Natural killer cell (primary cell): ENCODE results near the gene MPRIP. TPM values are rescaled to one million over a fixed set of nuclear protein-coding genes. Genes with fewer than 3 reads are reported as not detected.
A peak's percentile ranks its signal among the peaks of the same experiment; 100 is the strongest.

Experiments used
- ATAC-seq, 3 donors: fragments of 150-1000 bp in 2 of 3; fragments of 200-7000 bp in 1 of 3; cut with Tn5 transposase; 1 replicate in 1 of 3; 2 replicates in 2 of 3; pipeline ENCODE4 v1.10.0; 2021; ENCODE audit warnings: mild to moderate bottlenecking in 2 of 3, moderate library complexity in 2 of 3
- DNase-seq, 2 donors: peaks; one replicate each; pipeline versions ENCODE4 v3.0.0 to v3.0.0-alpha.2; 2013 to 2021; ENCODE audit warnings: mixed read lengths in 1 of 2
- H3K27ac ChIP-seq: one replicate; pipeline ENCODE4 v1.5.1; 2013; ENCODE audit warnings: mild to moderate bottlenecking, low read length
- H3K27me3 ChIP-seq: one replicate; pipeline ENCODE4 v1.6.1; 2013; ENCODE audit warnings: low read length; ENCODE audit not compliant: control insufficient read depth, insufficient read depth
- H3K36me3 ChIP-seq: one replicate; pipeline ENCODE4 v1.6.1; 2013; ENCODE audit warnings: low read length; ENCODE audit not compliant: control insufficient read depth, insufficient read depth
- H3K4me1 ChIP-seq: one replicate; pipeline ENCODE4 v1.6.1; 2013; ENCODE audit warnings: low read length; ENCODE audit not compliant: control insufficient read depth, insufficient read depth
- H3K4me3 ChIP-seq: one replicate; pipeline ENCODE4 v1.5.1; 2013; ENCODE audit warnings: low read length
- H3K9me3 ChIP-seq: one replicate; pipeline ENCODE4 v1.6.1; 2013; ENCODE audit warnings: low read length; ENCODE audit not compliant: control insufficient read depth, insufficient read depth
- H3K27ac Mint-ChIP-seq, 2 donors: one replicate each; pipeline ENCODE4 v1.8.0; 2022; ENCODE audit warnings: mild to moderate bottlenecking in 2 of 2, mixed read lengths in 2 of 2, moderate library complexity in 1 of 2
- H3K27me3 Mint-ChIP-seq, 2 donors: one replicate each; pipeline ENCODE4 v1.8.0; 2022; ENCODE audit warnings: low read depth in 2 of 2, mixed read lengths in 2 of 2
- H3K36me3 Mint-ChIP-seq: one replicate; pipeline ENCODE4 v1.8.0; 2022; ENCODE audit warnings: mixed read lengths
- H3K4me1 Mint-ChIP-seq, 2 donors: one replicate each; pipeline ENCODE4 v1.8.0; 2022; ENCODE audit warnings: mixed read lengths in 2 of 2
- H3K4me3 Mint-ChIP-seq: one replicate; pipeline ENCODE4 v1.8.0; 2022; ENCODE audit warnings: mild to moderate bottlenecking, moderate library complexity, mixed read lengths
- H3K9me3 Mint-ChIP-seq, 2 donors: one replicate each; pipeline ENCODE4 v1.8.0; 2022; ENCODE audit warnings: mixed read lengths in 2 of 2
- WGBS: methylation state at CpG from one replicate; pipeline ENCODE4 v1.1.7; 2013; ENCODE audit warnings: missing lambda C conversion rate; ENCODE audit not compliant: insufficient coverage; 5-methylcytosine and 5-hydroxymethylcytosine counted together
- intact Hi-C: fragments of 100-400 bp; cut with micrococcal nuclease; formaldehyde crosslinking; loops from one replicate; pipeline ENCODE4 v1.14.2; 2022
- total RNA-seq, 4 donors: library from RNA; stranded (reverse); fragments of 120-200 nt in 1 of 4; gene quantifications; one replicate each; pipeline versions ENCODE4 v1.2.3 to v1.2.4, GENCODE V29; 2013 to 2022
- TF ChIP-seq, protein P1 (sequence below): fragments of 200-600 bp; IDR thresholded peaks from one replicate; pipeline ENCODE4 v1.8.0; 2022; ENCODE audit warnings: antibody characterized with exemption

Gene MPRIP
- total RNA-seq, 3 donors from 2014 or later (not counting 1 experiment from before 2014, with no cell fraction given) = 225 to 272 (median 229) TPM

DNA sequence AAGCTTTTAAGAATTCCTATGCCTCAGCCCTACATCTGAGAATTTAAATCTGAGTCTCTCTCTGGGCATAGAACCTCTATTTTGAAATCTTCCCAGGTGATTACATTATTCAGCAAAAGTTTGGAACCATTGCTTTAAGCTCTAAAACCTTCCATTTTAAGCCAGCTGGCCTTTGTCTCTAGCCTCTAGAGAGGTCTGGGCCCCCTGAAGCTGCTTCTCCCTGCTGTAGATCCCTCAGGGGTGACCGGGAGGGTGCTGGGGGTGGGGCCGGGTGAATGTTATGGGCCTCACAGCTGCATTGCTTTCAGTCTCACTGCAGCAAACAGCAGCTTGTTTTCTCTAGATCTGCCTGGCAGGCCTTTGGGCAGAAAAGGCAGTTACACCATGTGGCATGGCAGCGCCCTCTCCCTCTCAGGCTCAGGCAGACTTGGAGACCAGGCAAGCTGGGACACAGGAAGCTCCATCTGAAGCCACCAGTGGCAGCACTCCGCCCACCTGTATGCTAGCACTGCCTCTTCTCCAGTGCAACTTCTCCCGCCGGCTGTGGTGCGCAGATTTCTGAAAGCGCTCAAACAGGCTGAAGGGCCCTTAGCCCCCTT lies 66.3 kb downstream of the MPRIP start:
- H3K27ac Mint-ChIP-seq = peak overlapping the region; percentile 84 to 95
- H3K27me3 ChIP-seq = no peaks in the 10 kb centered on the region
- peaks cover 47 to 76% of the 10 kb centered on the region in 2 donors for H3K4me1 Mint-ChIP-seq
- peaks cover 53% of the 10 kb centered on the region for H3K4me1 ChIP-seq
- H3K36me3 Mint-ChIP-seq = no peaks in the 10 kb centered on the region
- no peaks in the 10 kb centered on the region for H3K9me3 Mint-ChIP-seq
- no peak overlapping the region for H3K4me3 Mint-ChIP-seq
- H3K9me3 ChIP-seq = no peaks in the 10 kb centered on the region
- ATAC-seq (no peak), DNase-seq (no peak)
- WGBS = 88% methylated on average over 8 of the region's 8 CpGs
- H3K36me3 ChIP-seq = peaks cover 3% of the 10 kb centered on the region
- intact Hi-C loops = loop anchor here (1.0 kb wide), 1 partner anchor 38 kb away; no protein-coding TSS in a partner anchor
- no peak overlapping the region for H3K4me3 ChIP-seq
- no peaks in the 10 kb centered on the region for H3K27me3 Mint-ChIP-seq
- peak overlapping the region; percentile 73 for H3K27ac ChIP-seq
- TF ChIP-seq, protein P1, sequence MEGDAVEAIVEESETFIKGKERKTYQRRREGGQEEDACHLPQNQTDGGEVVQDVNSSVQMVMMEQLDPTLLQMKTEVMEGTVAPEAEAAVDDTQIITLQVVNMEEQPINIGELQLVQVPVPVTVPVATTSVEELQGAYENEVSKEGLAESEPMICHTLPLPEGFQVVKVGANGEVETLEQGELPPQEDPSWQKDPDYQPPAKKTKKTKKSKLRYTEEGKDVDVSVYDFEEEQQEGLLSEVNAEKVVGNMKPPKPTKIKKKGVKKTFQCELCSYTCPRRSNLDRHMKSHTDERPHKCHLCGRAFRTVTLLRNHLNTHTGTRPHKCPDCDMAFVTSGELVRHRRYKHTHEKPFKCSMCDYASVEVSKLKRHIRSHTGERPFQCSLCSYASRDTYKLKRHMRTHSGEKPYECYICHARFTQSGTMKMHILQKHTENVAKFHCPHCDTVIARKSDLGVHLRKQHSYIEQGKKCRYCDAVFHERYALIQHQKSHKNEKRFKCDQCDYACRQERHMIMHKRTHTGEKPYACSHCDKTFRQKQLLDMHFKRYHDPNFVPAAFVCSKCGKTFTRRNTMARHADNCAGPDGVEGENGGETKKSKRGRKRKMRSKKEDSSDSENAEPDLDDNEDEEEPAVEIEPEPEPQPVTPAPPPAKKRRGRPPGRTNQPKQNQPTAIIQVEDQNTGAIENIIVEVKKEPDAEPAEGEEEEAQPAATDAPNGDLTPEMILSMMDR = no peak

DNA sequence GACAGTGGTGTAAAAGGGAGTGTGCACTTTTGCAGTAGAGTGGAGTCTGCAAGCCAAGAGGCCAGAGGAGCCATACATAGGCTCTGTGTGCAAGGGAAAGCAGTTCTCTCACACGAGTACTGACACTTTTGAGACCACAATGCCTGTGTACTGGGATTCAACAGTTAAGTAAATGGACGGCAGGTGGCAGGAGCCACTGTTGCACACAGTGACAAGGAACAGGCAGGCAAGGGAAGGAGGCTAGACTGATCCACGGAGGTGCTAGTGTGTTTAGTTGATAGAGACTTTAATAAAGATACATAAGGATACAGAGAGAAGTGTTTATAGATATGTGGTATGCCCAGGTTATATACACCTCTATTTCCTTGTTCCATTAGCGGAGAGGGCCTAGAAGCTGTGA lies 67.0 kb downstream of the MPRIP start:
- TF ChIP-seq, protein P1 = no peak
- Mint-ChIP-seq H3K36me3 (no peaks in the 10 kb centered on the region), H3K27me3 (no peaks in the 10 kb centered on the region), H3K4me1 (peaks cover 51 to 80% of the 10 kb centered on the region in 2 donors), H3K9me3 (no peaks in the 10 kb centered on the region), H3K27ac (peak overlapping the region; percentile 84 to 95), H3K4me3 (peak overlapping the region; percentile 70)
- intact Hi-C loops = loop anchor here (1.0 kb wide), 1 partner anchor 37 kb away; no protein-coding TSS in a partner anchor
- Histone ChIP-seq H3K4me3 (no peak overlapping the region), H3K4me1 (peaks cover 53% of the 10 kb centered on the region), H3K27ac (peak overlapping the region; percentile 73), H3K36me3 (peaks cover 3% of the 10 kb centered on the region), H3K9me3 (no peaks in the 10 kb centered on the region), H3K27me3 (no peaks in the 10 kb centered on the region)
- DNase-seq = peak in 1 of 2 donors; percentile 58
- ATAC-seq = peak; percentile 45 to 62 (median 52)
- WGBS = 58% methylated on average over 4 of the region's 4 CpGs

DNA sequence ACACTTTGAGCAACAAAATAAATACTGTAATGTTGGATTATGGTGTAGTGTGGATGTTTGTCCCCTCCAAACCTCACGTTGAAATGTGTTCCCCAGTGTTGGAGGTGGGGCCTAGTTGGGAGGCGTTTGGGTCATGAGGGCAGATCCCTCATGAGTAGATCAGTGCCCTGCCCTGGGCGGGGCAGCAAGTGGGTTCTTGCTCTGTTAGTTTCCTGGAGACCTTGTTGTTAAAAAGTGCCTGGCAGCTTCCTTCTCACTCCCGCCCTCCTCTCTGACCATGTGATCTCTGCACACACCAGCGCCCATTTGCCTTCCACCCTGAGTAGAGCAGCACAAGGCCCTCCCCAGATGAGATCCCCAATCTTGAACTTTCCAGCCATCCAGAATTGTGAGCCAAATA lies 67.7 kb downstream of the MPRIP start:
- intact Hi-C loops = loop anchor here (1.0 to 10.0 kb wide), 4 partner anchors 9 to 95 kb away; partner anchors contain the start of gene PLD6
- H3K4me3 ChIP-seq = no peak overlapping the region
- ATAC-seq = peak; percentile 88 to 89 (median 89)
- 3% methylated on average over 5 of the region's 5 CpGs for WGBS
- Mint-ChIP-seq H3K4me1 (peaks cover 58 to 82% of the 10 kb centered on the region in 2 donors), H3K36me3 (no peaks in the 10 kb centered on the region), H3K9me3 (no peaks in the 10 kb centered on the region), H3K27me3 (no peaks in the 10 kb centered on the region), H3K4me3 (peak overlapping the region; percentile 70), H3K27ac (peak overlapping the region; percentile 84 to 95)
- H3K36me3 ChIP-seq = peaks cover 3% of the 10 kb centered on the region
- H3K27ac ChIP-seq = peak overlapping the region; percentile 73
- DNase-seq = peak; percentile 61 to 74
- peaks cover 60% of the 10 kb centered on the region for H3K4me1 ChIP-seq
- no peaks in the 10 kb centered on the region for H3K9me3 ChIP-seq
- TF ChIP-seq, protein P1 = no peak
- no peaks in the 10 kb centered on the region for H3K27me3 ChIP-seq
